ENCODE data around the gene FGF14. TPM values are rescaled to one million over a fixed set of nuclear protein-coding genes. Genes with fewer than 3 reads are reported as not detected.
A peak's percentile ranks its signal among the peaks of the same experiment; 100 is the strongest.

The FGF14 gene
- polyA plus RNA-seq, 1 of the 3 experiments (the other 2 are of a cell fraction) = 0.20 TPM

GRCh38 chr13:102401265-102401664 is 583 bp downstream of the FGF14 start:
- Histone ChIP-seq H3K4me1 (ENCODE audit: control insufficient read depth in 1 of 2, insufficient read depth in 2 of 2, low read depth in 1 of 2, low read length in 1 of 2) (peaks cover 0 to 6% of the 10 kb centered on the region in 2 experiments; a peak in 2 of 4 replicates), H3K9me2 (no peaks in the 10 kb centered on the region), H3K27me3 (ENCODE audit: insufficient read depth) (no peaks in the 10 kb centered on the region), H3K9me3 (no peaks in the 10 kb centered on the region), H3F3A (replicated peaks; ENCODE audit: insufficient read depth) (peaks cover 5% of the 10 kb centered on the region), H2AFZ (ENCODE audit: low read depth) (peak overlapping the region; percentile 92; the same call in 1 of the 2 replicates), H3K36me3 (replicated peaks in 1 of 2; ENCODE audit: control insufficient read depth in 1 of 2, insufficient read depth in 2 of 2, low read length in 1 of 2) (no peaks in the 10 kb centered on the region), H3K79me2 (ENCODE audit: insufficient read depth) (no peaks in the 10 kb centered on the region), H4K20me1 (ENCODE audit: insufficient read depth) (no peaks in the 10 kb centered on the region), H3K9ac (peak overlapping the region; percentile 14; the same call in 1 of the 2 replicates), H3K4me2 (peak overlapping the region; percentile 97), H3K27ac (ENCODE audit: low read depth in 2 of 2, low read length in 1 of 2) (peak overlapping the region in 1 of 2 experiments; percentile 96; a peak in 2 of 4 replicates), H3K4me3 (ENCODE audit: low read depth in 2 of 2, low read length in 1 of 2) (peak overlapping the region; percentile 67 to 83)
- ChIA-PET POLR2A (interaction anchor here (0.6 to 2.8 kb wide), 8 partner anchors 11 to 459 kb away, joined by 3 to 19 read pairs (median 5); no protein-coding TSS in a partner anchor), CTCF (interaction anchor here (0.6 to 6.0 kb wide), 11 partner anchors 11 to 459 kb away, joined by 3 to 67 read pairs (median 4); no protein-coding TSS in a partner anchor)
- peak; percentile 45 for DNase-seq
- TF ChIP-seq TCF12 (IDR thresholded peaks at IDR 0.05) = no peak
- TF ChIP-seq TAF1 (IDR thresholded peaks at IDR 0.05; ENCODE audit: borderline replicate concordance, low read depth, low read length) = no peak
- TF ChIP-seq, protein P1, sequence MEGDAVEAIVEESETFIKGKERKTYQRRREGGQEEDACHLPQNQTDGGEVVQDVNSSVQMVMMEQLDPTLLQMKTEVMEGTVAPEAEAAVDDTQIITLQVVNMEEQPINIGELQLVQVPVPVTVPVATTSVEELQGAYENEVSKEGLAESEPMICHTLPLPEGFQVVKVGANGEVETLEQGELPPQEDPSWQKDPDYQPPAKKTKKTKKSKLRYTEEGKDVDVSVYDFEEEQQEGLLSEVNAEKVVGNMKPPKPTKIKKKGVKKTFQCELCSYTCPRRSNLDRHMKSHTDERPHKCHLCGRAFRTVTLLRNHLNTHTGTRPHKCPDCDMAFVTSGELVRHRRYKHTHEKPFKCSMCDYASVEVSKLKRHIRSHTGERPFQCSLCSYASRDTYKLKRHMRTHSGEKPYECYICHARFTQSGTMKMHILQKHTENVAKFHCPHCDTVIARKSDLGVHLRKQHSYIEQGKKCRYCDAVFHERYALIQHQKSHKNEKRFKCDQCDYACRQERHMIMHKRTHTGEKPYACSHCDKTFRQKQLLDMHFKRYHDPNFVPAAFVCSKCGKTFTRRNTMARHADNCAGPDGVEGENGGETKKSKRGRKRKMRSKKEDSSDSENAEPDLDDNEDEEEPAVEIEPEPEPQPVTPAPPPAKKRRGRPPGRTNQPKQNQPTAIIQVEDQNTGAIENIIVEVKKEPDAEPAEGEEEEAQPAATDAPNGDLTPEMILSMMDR (IDR thresholded peaks at IDR 0.05) = no peak
- TF ChIP-seq, protein P2, sequence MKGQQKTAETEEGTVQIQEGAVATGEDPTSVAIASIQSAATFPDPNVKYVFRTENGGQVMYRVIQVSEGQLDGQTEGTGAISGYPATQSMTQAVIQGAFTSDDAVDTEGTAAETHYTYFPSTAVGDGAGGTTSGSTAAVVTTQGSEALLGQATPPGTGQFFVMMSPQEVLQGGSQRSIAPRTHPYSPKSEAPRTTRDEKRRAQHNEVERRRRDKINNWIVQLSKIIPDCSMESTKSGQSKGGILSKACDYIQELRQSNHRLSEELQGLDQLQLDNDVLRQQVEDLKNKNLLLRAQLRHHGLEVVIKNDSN (IDR thresholded peaks at IDR 0.05; ENCODE audit: borderline replicate concordance, low read depth) = no peak
- TF ChIP-seq PBX3 (IDR thresholded peaks at IDR 0.05) = no peak
- TF ChIP-seq FOXM1 (IDR thresholded peaks at IDR 0.05; ENCODE audit: low read depth) = no peak
- 3% methylated on average over 7 of the region's 7 CpGs for WGBS (ENCODE audit: low lambda C conversion rate)

- DNase-seq = peak; percentile 73
- POLR2A ChIA-PET = interaction anchor here (0.7 to 2.8 kb wide), 11 partner anchors 10 to 458 kb away, joined by 3 to 19 read pairs (median 4); no protein-coding TSS in a partner anchor
- Histone ChIP-seq H3K79me2 (ENCODE audit: insufficient read depth) (no peaks in the 10 kb centered on the region), H2AFZ (ENCODE audit: low read depth) (peak overlapping the region; percentile 92; the same call in 1 of the 2 replicates), H3K9me3 (no peaks in the 10 kb centered on the region), H3F3A (replicated peaks; ENCODE audit: insufficient read depth) (peaks cover 5% of the 10 kb centered on the region), H3K36me3 (replicated peaks in 1 of 2; ENCODE audit: control insufficient read depth in 1 of 2, insufficient read depth in 2 of 2, low read length in 1 of 2) (peaks cover 0 to 4% of the 10 kb centered on the region in 2 experiments), H3K4me3 (ENCODE audit: low read depth in 2 of 2, low read length in 1 of 2) (peak overlapping the region; percentile 67 to 83), H3K4me1 (ENCODE audit: control insufficient read depth in 1 of 2, insufficient read depth in 2 of 2, low read depth in 1 of 2, low read length in 1 of 2) (peaks cover 0 to 9% of the 10 kb centered on the region in 2 experiments; a peak in 2 of 4 replicates), H3K27me3 (ENCODE audit: insufficient read depth) (no peaks in the 10 kb centered on the region), H3K27ac (ENCODE audit: low read depth in 2 of 2, low read length in 1 of 2) (peak overlapping the region in 1 of 2 experiments; percentile 96; a peak in 2 of 4 replicates), H3K9me2 (no peaks in the 10 kb centered on the region), H3K4me2 (peak overlapping the region; percentile 97), H4K20me1 (ENCODE audit: insufficient read depth) (no peaks in the 10 kb centered on the region), H3K9ac (peak overlapping the region; percentile 28; the same call in 1 of the 2 replicates)
- CTCF ChIA-PET = interaction anchor here (0.9 to 6.0 kb wide), 16 partner anchors 11 to 1256 kb away, joined by 3 to 67 read pairs (median 4); no protein-coding TSS in a partner anchor
- WGBS (ENCODE audit: low lambda C conversion rate) = 1% methylated on average over 22 of the region's 24 CpGs
- TF ChIP-seq RXRA (IDR thresholded peaks at IDR 0.05; ENCODE audit: borderline replicate concordance, low read depth) (no peak), NFIC (IDR thresholded peaks at IDR 0.05; ENCODE audit: borderline replicate concordance) (no peak), PBX3 (IDR thresholded peaks at IDR 0.05) (no peak), EP300 (IDR thresholded peaks at IDR 0.05; ENCODE audit: borderline replicate concordance in 1 of 2, low read depth in 1 of 2, low read length in 1 of 2) (no peak), SIN3A (IDR thresholded peaks at IDR 0.05; ENCODE audit: borderline replicate concordance, low read depth, low read length) (no peak), ELF1 (IDR thresholded peaks at IDR 0.05) (no peak), NRF1 (IDR thresholded peaks at IDR 0.05; ENCODE audit: low read depth, low read length) (no peak), FOSL2 (IDR thresholded peaks at IDR 0.05; ENCODE audit: borderline replicate concordance, low read depth) (no peak), YY1 (IDR thresholded peaks at IDR 0.05; ENCODE audit: low read depth) (no peak), USF2 (IDR thresholded peaks at IDR 0.05; ENCODE audit: borderline replicate concordance, low read depth, low read length) (no peak)
- TF ChIP-seq, protein P1 (IDR thresholded peaks at IDR 0.05) = no peak
- TF ChIP-seq, protein P3, sequence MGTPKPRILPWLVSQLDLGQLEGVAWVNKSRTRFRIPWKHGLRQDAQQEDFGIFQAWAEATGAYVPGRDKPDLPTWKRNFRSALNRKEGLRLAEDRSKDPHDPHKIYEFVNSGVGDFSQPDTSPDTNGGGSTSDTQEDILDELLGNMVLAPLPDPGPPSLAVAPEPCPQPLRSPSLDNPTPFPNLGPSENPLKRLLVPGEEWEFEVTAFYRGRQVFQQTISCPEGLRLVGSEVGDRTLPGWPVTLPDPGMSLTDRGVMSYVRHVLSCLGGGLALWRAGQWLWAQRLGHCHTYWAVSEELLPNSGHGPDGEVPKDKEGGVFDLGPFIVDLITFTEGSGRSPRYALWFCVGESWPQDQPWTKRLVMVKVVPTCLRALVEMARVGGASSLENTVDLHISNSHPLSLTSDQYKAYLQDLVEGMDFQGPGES (IDR thresholded peaks at IDR 0.05; ENCODE audit: low read depth, low read length) = no peak
Observed at GRCh38 chr13:102400675-102401145, 1.1 kb downstream of the FGF14 start.

Data from SK-N-SH (cell line).